SHP77 (cell line): ENCODE data around the gene KANSL1L.
A peak's percentile ranks its signal among the peaks of the same experiment; 100 is the strongest.
"Not testable (repeated sequence)": the region's sequence is repeated elsewhere in the genome, so short reads cannot be mapped to it uniquely, and the experiment has no call there.

ENCODE experiments used
- DNase-seq, 2 experiments: peaks; one replicate each; lab custom pipeline; 2025; lab: John Stamatoyannopoulos, UW

The KANSL1L gene, protein sequence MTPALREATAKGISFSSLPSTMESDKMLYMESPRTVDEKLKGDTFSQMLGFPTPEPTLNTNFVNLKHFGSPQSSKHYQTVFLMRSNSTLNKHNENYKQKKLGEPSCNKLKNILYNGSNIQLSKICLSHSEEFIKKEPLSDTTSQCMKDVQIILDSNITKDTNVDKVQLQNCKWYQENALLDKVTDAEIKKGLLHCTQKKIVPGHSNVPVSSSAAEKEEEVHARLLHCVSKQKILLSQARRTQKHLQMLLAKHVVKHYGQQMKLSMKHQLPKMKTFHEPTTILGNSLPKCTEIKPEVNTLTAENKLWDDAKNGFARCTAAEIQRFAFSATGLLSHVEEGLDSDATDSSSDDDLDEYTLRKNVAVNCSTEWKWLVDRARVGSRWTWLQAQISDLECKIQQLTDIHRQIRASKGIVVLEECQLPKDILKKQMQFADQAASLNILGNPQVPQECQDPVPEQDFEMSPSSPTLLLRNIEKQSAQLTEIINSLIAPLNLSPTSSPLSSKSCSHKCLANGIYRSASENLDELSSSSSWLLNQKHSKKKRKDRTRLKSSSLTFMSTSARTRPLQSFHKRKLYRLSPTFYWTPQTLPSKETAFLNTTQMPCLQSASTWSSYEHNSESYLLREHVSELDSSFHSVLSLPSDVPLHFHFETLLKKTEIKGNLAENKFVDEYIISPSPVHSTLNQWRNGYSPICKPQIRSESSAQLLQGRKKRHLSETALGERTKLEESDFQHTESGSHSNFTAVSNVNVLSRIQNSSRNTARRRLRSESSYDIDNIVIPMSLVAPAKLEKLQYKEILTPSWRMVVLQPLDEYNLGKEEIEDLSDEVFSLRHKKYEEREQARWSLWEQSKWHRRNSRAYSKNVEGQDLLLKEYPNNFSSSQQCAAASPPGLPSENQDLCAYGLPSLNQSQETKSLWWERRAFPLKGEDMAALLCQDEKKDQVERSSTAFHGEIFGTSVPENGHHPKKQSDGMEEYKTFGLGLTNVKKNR

DNA sequence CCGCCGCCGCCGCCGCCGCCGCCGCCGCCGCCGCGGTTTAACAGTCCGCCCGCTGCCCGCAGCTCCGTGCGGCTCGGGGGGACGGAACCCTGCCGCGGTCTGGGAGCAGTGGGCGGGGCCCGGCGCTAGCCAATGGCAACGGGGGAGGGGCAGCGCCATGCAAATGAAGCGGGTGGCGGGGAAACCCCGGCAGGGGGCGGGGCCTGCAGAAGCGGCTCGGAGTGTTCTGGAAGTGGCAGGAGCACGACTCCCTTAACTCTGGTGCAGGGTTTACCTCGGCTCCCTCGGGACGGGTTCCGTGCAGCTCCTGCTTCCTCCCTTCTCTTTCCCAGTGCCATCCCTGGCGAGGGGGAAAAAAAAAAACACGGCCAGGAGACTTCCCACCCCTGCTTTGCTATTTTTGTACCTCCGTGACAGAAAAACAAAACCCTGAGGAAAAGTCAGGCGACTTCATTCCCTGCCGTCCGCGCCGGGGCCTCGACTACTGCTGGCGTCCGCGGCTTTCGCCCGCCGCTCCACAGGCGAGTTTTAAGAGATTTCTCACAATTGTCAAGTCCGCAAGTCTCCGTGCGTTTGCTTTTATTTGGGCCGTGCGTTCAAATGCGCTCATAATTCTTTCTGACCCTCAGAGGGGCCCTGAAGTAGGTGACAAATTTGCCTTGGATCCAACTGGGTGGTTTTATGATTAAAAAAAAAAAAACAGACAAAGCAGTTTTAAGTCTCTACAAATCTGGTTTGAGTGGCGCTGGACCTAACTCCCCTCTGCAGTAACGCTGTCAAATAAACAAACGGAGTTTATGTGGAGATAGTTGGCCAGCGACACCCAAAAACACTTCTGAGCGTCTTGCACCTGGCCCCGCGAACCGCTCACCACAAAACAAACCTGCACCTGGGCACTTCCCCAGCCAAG lies at the start of gene KANSL1L:
Gene KANSL1L (minus strand): TSS at position 101 of the 910 bp plus-strand sequence. CDS start 16,827 bp downstream, outside the sequence.
- peak; percentile 88 to 94 for DNase-seq

DNA sequence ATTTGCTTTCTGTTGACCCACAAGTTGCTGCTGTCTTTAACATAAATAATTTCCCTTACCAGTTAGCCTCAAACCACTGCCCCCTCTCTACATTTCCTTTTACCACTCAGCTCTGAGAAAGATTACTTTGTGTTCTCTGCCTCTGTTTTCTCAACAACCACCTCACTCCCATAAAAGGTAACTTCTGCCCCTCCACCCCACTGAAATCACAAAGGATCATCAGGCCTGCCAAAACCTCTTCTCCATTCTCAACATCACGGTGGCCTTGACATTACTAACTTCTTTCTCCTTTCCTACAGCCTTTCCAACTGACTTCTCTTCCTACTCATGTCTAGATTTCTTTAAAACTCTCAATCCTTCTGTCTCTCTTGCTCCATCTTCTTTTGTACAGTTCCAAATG lies 43.9 kb upstream of the KANSL1L start:
- DNase-seq, result no peak

- no peak for DNase-seq
Measured at GRCh38 chr2:210210185-210210584, 39.0 kb upstream of the KANSL1L start.

GRCh38 chr2:210207929-210208328 lies 36.7 kb upstream of the KANSL1L start:
- DNase-seq, result no peak

DNA sequence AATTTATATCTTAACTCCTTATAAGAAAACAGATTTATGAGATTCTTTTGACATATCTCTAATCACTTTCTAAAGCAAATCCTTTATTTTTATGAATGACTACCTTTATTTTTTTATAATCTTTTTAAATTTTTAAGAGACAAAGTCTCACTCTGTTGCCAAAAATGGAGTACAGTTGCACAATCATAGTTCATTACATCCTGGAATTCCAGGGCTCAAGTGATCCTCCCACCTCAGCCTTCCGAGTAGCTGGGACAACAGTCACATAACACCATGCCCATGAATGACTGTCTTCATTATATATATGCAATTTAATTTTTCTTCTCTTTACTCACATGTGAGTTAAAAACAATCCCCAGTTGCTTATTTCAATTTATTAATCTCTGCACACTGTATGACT lies 32.3 kb upstream of the KANSL1L start:
- no peak for DNase-seq

GRCh38 chr2:210203147-210203546 lies 31.9 kb upstream of the KANSL1L start:
- no peak for DNase-seq

GRCh38 chr2:210199854-210200253 lies 28.6 kb upstream of the KANSL1L start:
- no peak for DNase-seq

DNA sequence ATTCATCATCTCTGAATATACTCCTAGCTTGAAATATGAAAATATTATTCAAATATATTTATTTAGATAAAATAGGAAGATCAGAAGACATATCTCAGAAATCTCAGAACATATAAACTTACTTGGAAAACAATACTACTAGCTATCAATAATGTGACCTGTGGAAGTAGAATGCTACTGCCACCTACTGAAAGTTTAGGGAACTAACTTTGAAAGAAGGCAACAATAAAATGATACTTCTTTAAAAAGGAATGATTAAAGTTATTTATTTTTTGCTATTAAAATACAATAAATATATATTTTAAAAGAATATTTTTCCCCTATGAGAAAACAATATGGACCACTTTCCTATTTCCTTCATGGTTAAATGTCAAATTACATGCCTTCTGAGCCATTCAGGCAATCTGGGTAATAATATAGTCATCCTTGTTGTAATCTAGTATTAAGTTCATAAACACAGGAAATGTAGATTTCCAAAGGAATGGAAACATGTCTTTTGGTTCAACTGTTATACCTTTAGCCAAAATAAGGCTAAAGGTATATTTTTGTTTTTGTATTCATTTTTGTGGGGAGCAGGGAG lies 28.1 kb upstream of the KANSL1L start:
- DNase-seq, result peak in 1 of 2 experiments; percentile 15

GRCh38 chr2:210198326-210198725 lies 27.1 kb upstream of the KANSL1L start:
- DNase-seq, result no peak

DNA sequence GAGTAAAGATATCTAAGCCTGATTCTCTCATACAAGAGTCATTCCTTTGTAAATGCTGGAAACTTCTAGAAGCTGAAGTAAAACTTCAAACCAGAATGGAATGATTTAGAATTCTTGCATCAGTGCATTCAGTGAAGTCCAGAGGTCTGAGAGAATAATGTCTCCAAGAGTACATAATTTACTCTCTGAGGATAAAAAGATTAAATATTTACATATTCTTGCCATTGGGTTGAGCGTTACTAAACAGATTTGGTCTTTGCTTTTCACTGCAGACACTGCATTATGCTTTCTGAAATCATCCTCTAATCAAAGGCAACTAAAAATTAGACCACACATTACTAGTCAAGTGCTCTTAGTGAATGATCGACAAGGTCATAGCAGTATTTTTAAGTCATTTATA lies 26.5 kb upstream of the KANSL1L start:
- DNase-seq, result no peak

DNA sequence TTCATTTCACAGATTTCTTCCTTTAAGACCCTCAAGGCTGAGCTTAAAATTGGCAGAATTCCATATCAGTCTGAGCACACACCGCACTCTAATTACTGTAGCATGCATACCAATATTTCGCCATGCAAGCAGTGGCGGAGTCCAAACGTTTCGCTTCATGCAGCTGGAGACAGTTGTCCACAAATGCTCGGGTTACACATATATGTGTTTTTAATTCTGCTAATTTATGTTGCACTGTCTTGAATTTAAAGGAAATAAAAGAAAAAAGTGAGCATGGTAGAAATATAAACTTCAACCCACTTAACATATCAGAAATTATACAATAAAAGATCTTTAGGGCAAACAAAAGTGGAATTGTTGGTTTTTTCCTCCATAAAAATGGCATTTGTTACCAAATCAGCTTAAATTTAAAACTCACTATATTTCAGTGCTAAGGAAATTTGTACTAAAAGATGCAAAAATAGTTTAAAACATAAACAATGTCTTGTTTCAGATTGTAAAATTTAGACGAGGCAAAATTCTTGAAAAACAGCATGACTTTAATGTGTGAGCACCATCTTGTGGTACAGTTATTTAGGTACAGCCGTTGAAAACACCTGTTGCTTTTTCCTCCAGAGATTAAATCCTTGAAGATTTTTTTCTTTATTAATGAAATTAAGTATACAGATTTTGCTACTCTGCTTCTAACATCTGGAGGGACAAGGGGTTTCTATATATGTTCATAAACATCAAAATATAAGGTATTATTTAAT lies 24.1 kb upstream of the KANSL1L start:
- DNase-seq, result peak; percentile 47 to 64

- DNase-seq, result no peak
Measured at GRCh38 chr2:210190345-210190744, 19.1 kb upstream of the KANSL1L start.

DNA sequence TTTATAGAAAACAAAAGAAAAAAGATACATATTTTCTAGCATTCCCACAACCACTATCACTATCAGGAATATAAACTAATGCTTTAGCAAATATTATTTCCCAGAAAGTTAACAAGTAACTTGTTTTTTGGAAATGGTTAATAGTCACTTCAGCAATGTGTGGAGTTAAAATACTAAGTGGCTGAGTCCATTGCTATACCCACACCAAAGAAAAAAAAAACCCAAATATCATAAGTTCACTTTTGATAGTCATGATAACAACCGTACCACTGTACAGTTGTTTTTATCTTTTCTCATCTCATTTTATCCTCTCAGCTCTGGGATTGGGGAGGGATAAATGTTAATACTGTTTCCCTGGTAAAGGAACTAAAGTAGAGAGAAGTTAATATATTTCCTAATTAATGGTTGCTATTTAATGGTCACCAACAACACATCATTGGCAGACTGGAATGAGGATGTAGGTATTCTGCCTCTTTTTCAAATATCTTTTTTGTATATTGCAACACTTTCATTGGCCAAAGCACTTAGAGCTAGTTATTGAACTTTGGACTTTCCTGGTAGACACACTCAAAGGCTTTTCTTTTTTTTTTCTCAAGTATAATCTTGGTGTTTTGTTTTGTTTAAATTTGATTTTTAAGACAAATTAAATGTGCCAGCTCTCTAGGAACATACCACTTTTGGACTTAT lies 18.4 kb upstream of the KANSL1L start:
- DNase-seq, result no peak

DNA sequence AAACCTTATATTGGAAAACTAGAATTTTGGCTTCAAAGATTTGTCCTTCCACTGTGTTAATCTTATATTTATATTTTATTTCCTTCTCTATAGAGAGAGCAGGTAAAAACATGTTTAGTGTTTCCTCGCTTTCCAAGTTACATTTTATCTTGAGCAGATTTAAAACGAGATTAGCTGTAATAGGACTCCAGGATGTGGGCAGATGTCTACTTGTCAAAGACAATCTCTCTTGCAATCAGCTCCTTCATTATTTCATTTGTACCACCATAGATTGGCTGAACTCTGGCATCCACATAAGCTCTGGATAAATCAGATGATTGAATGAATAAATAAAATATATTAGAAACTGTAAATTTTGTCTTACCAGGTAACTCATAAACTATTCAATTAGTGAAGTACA lies 17.5 kb upstream of the KANSL1L start:
- no peak for DNase-seq

DNA sequence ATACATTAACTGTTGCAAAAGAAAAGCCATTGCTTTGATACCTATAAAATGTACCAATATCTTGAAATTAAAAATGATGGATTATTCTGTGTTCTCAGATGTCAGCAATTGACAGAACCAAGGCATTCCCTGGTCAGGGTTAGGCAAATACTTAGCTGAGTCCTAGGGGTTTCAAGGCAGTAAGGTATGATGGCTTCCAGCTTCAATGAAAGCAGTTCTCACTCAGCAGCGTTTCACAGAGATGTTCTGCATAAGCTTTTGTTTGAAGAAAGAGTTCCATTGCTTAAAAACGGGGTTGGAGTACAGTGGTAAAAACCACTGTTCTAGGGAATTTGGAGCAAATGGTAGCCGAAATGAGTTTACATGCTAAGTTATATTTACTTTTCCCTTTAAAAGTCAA lies 17.0 kb upstream of the KANSL1L start:
- DNase-seq, result no peak

- DNase-seq, result not testable (repeated sequence)
Measured at GRCh38 chr2:210183936-210184335, 12.7 kb upstream of the KANSL1L start.

- DNase-seq, result peak; percentile 60 to 64
Measured at GRCh38 chr2:210181606-210182088, 10.4 kb upstream of the KANSL1L start.

DNA sequence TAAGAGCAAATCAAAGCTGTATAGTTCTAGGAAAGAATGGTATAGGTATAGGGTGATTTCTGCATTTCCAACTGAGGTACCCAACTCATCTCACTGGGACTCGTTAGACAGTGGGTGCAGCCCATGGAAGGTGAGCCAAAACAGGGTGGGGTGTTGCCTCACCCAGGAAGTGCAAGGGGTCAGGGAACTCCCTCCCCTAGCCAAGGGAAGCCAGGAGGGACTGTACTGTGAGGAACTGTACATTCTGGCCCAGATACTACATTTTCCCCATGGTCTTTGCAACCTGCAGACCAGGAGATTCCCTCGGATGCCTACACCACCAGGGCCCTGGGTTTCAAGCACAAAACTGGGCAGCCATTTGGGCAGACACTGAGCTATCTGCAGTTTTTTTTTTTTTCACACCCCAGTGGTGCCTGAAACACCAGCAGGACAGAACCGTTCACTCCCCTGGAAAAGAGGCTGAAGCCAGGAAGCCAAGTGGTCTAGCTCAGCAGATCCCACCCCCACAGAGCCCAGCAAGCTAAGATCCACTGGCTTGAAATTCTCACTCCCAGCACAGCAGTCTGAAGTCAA lies 9.9 kb upstream of the KANSL1L start:
- not testable (repeated sequence) for DNase-seq

DNA sequence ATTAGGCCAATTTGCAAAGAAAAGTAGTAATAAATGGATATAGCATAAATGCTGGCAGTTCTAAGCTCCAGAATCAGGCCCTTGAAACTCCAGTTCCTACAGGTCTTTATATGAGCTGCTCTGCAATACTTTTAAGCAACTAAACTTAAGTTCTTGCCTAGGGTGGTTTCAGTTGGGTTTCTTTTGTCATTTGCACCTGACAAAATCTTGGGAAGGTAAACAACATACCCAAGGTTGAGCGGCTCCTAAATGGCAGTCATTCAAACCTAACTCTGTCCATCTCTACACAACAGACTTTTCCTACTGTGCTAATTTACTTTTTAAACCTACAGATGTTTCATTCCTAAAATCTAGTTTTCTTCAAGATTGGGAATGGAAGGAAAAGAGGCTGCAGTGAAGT lies 9.3 kb upstream of the KANSL1L start:
- DNase-seq, result no peak
